Heart left ventricle (tissue), 13 donors: ENCODE data around the gene DGKE.

ENCODE experiments used
- CTCF ChIP-seq, 12 donors: fragments of 200-600 bp; sonication (generic) in 4 of 12; IDR thresholded peaks; one replicate each; pipeline versions ENCODE4 v1.5.0 to v1.8.0; 2018 to 2022; ENCODE audit warnings: antibody characterized with exemption in 12 of 12, mild to moderate bottlenecking in 5 of 12
- POLR2A ChIP-seq, 2 donors: fragments of 450-650 bp; IDR thresholded peaks; one replicate each; pipeline ENCODE4 v1.6.1; 2017; ENCODE audit warnings: antibody characterized with exemption in 2 of 2, mild to moderate bottlenecking in 2 of 2, moderate library complexity in 2 of 2
- donor health status: ischemic (EF 13 %, LVEDD 7.1; RV severe dilation, severe dysfunction).
- donor health status: DM: no; HTN: yes; CAD: no.
- donor health status: DM: no; HTN: no; CAD: no.
- donor health status: ischemic (EF 25% LVEDD 6.9; RV normal size, moderate dysfunction).
- donor health status: ischemic (EF 25% LVEDD 5.7; RV mildly dilated, moderate dysfunction).
- donor health status: ischemic (EF 35%, LVEDD 5.7; RV mildly dilated, moderate dysfunction).
- donor health status: nonischemic (EF 11% LVEDD 7.7; RV severe dilation, severe dysfunction).
- donor health status: DM: yes; HTN: yes; CAD: no.
- donor health status: PGD.
- donor health status: ischemic (EF 29% LVEDD 5.4; RV normal size, mild dysfunction).
- donor health status: nonischemic (EF 23%, LVEDD 6.1; RV moderate dilation, normal function).

GRCh38 chr17:56796536-56796935 is 37.4 kb upstream of the DGKE start:
- TF ChIP-seq CTCF (IDR thresholded peaks at IDR 0.05) (no peak), POLR2A (IDR thresholded peaks at IDR 0.05) (no peak)
